ENCODE data around the gene SLC13A5. TPM values are rescaled to one million over a fixed set of nuclear protein-coding genes. Genes with fewer than 3 reads are reported as not detected.
A peak's percentile ranks its signal among the peaks of the same experiment; 100 is the strongest.

SLC13A5 gene
- total RNA-seq, 4 donors from 2014 or later, result not detected

DNA sequence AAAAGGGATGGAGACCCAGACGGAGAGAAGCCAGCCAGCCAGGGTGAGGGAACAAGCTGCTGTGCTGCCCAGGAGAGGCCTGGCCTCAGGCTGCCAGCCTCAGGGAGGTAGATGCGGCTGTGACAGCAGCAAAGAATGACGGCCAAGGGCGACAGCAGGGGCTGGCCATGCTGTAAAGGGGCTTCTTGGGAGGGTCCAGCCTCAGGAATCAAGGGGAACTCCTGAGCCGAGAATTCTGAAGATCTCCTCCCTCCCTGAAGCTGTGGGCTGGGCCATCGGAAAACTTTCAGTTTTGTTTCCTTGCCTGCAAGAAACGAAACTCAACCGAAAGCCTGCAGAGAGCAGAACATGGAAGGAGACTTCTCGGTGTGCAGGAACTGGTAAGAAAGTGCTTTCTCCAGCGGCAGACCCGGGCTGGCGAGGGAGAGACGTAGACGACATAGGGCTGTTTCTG lies 42.6 kb upstream of the SLC13A5 start, which contains the start of gene XAF1:
TSS of gene XAF1 (plus strand) at position 316 of the 454 bp plus-strand sequence. CDS start at position 349, 33 bp downstream.
- Histone ChIP-seq H3K4me3 (peak within 1 kb of the TSS; percentile 31 to 72 (median 50)), H3K36me3 (peaks cover 0 to 28% (median 0%) of the 10 kb centered on the region in 3 donors), H3K9me3 (no peaks in the 10 kb centered on the region), H3K4me1 (peaks cover 0 to 61% (median 30%) of the 10 kb centered on the region in 4 donors), H3K27ac (peak within 1 kb of the TSS; percentile 69 to 92 (median 83)), H3K27me3 (no peaks in the 10 kb centered on the region)
- 26 to 27% methylated on average over 12 to 14 of the region's 14 CpGs for WGBS, 2 donors
- no peak for TF ChIP-seq EP300 (IDR thresholded peaks at IDR 0.05)
- no peak for TF ChIP-seq CTCF (IDR thresholded peaks at IDR 0.05)
- TF ChIP-seq POLR2A (IDR thresholded peaks at IDR 0.05), result no peak
- peak in 1 of 2 donors; percentile 34 for DNase-seq (ENCODE audit: low spot score in 2 of 2)

GRCh38 chr17:6755281-6755680 lies 42.1 kb upstream of the SLC13A5 start:
- no peaks in the 10 kb centered on the region for H3K27me3 ChIP-seq
- WGBS, 2 donors, result 44 to 58% methylated on average over 5 of the region's 5 CpGs
- TF ChIP-seq CTCF (IDR thresholded peaks at IDR 0.05), result no peak
- no peak for TF ChIP-seq EP300 (IDR thresholded peaks at IDR 0.05)
- no peak for TF ChIP-seq POLR2A (IDR thresholded peaks at IDR 0.05)
- peak overlapping the region; percentile 69 to 92 (median 83) for H3K27ac ChIP-seq
- H3K4me1 ChIP-seq, result peaks cover 0 to 61% (median 30%) of the 10 kb centered on the region in 4 donors
- H3K9me3 ChIP-seq, result no peaks in the 10 kb centered on the region
- H3K4me3 ChIP-seq, result peak overlapping the region; percentile 31 to 72 (median 50)
- peaks cover 0 to 23% (median 0%) of the 10 kb centered on the region in 3 donors for H3K36me3 ChIP-seq
- DNase-seq (ENCODE audit: low spot score in 2 of 2), result peak in 1 of 2 donors; percentile 25

DNA sequence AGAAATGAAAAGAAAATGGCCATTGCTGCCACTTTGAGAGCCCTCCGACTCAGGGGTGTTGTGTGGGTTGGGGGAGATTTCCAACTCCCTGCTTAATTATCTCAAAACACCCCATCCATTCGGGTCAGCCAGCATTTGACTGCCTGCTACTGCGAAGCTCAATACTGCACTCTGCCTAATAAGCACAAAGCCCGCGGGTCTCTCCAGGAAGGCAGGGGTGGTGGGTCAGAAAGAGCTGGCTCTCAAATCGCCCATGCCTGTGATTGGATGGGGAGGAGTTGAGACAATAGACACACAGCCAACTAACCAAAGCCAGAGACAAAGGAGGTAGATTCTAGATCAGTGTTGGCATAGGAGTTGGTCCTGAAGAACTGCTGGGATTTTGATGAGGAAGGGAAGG lies 40.4 kb upstream of the SLC13A5 start:
- WGBS, 2 donors, result 45 to 63% methylated on average over 6 of the region's 6 CpGs
- H3K27ac ChIP-seq, result peak overlapping the region; percentile 4 to 93 (median 77)
- H3K27me3 ChIP-seq, result no peaks in the 10 kb centered on the region
- TF ChIP-seq CTCF (IDR thresholded peaks at IDR 0.05) (no peak), EP300 (IDR thresholded peaks at IDR 0.05) (no peak)
- peaks cover 0 to 61% (median 30%) of the 10 kb centered on the region in 4 donors for H3K4me1 ChIP-seq
- H3K4me3 ChIP-seq, result no peak overlapping the region
- no peaks in the 10 kb centered on the region for H3K9me3 ChIP-seq
- H3K36me3 ChIP-seq, result peaks cover 0 to 6% (median 0%) of the 10 kb centered on the region in 3 donors
- DNase-seq (ENCODE audit: low spot score in 2 of 2), result no peak

DNA sequence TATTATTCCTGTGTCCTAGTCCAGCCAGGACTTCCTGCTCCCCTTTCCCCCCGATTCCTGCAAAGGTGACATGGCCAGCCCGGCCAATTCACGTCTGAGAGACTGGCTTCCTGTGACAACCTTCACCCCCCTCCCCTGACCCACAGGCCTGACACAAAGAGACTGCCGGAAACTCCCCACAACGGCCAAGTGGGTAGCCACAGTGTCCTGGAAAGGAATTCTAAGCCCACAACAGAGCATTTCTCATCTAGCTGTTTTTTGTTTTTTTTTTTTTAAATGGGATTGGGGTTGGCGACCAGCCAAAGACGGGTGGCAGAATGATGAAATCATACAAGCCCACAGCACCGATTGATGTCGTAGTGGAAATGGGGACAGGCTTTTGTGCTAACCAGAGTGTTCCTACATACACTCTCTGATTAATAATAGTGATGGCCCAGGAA lies 39.9 kb upstream of the SLC13A5 start:
- WGBS, 2 donors, result 11 to 20% methylated on average over 9 of the region's 9 CpGs
- TF ChIP-seq POLR2A (IDR thresholded peaks at IDR 0.05) (no peak), EP300 (IDR thresholded peaks at IDR 0.05) (peak in 1 of 2 donors; percentile 30)
- H3K36me3 ChIP-seq, result peaks cover 0 to under 1% (median 0%) of the 10 kb centered on the region in 3 donors
- no peaks in the 10 kb centered on the region for H3K9me3 ChIP-seq
- H3K27ac ChIP-seq, result peak overlapping the region; percentile 37 to 93 (median 77)
- no peaks in the 10 kb centered on the region for H3K27me3 ChIP-seq
- peaks cover 0 to 57% (median 30%) of the 10 kb centered on the region in 4 donors for H3K4me1 ChIP-seq
- peak in 1 of 2 donors; percentile 33 for DNase-seq (ENCODE audit: low spot score in 2 of 2)
- H3K4me3 ChIP-seq, result no peak overlapping the region

DNA sequence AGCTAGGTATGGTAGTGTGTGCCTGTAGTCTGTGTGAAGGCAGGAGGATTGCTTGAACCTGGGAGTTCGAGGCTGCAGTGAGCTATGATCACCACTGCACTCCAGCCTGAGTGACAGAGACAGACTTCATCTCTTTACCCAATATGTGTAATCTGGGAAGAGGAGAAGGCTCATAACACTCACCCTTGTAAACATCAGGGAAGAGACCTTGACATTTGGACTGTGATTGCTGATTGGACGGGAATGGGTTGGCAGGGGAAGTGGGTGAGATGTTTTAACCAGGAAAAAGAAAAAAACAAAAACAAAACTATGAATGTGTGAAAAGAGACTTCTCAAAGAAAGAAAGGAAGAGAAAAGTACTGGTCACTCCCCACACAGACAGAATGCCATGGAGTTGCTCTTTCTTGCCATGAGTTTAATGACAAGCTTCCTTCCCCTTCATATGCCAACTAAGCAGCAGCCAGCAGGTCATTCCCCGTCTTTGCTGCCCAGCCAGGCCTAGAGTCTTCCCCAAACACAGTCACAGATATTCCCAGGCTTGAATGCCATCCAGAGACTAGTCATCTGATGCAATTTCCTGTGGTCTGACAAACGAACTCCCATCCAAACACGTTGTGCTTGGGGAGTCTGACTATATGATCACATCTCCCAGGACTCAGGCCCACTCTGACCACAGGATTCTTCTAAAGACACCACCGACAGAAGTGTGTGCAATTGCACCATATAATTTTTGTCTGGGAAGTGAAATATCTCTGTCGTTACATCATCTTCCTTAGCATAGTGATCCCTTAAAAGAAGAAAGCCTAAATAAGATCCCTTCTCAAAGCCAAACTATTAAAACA lies 39.1 kb upstream of the SLC13A5 start:
- 32 to 35% methylated on average over 7 of the region's 7 CpGs for WGBS, 2 donors

More for the DNA sequence above, 39.1 kb upstream of the SLC13A5 start:
- Histone ChIP-seq H3K4me3 (no peak overlapping the region), H3K27me3 (no peaks in the 10 kb centered on the region), H3K36me3 (no peaks in the 10 kb centered on the region), H3K4me1 (peaks cover 0 to 50% (median 28%) of the 10 kb centered on the region in 4 donors), H3K27ac (peak overlapping the region; percentile 37 to 93 (median 77)), H3K9me3 (no peaks in the 10 kb centered on the region)
- TF ChIP-seq EP300 (IDR thresholded peaks at IDR 0.05), result peak in 1 of 2 donors; percentile 63
- TF ChIP-seq CTCF (IDR thresholded peaks at IDR 0.05), result no peak
- peak in 1 of 2 donors; percentile 55 for DNase-seq (ENCODE audit: low spot score in 2 of 2)

Data from tibial nerve (tissue), 4 donors.